AG09309 (cell line): Measurements from ENCODE around the gene ADAM29.
"Not testable (repeated sequence)": the region's sequence is repeated elsewhere in the genome, so short reads cannot be mapped to it uniquely, and the experiment has no call there.

Experiments used
- DNase-seq: peaks from one replicate; pipeline ENCODE4 v3.0.0-alpha.2; 2010; ENCODE audit warnings: low read depth
- H3K4me3 ChIP-seq: 2 replicates; pipeline ENCODE4 v1.5.1; 2011; ENCODE audit warnings: mild to moderate bottlenecking, low read depth, low read length, moderate library complexity; ENCODE audit not compliant: control insufficient read depth
- TF ChIP-seq, protein P1 (sequence below): IDR thresholded peaks from 2 replicates; pipeline ENCODE4 v1.5.1; 2011; ENCODE audit warnings: mild to moderate bottlenecking, low read depth, low read length, inconsistent platforms; ENCODE audit not compliant: insufficient read depth, control insufficient read depth; ENCODE audit errors: missing control alignments

Gene ADAM29

DNA sequence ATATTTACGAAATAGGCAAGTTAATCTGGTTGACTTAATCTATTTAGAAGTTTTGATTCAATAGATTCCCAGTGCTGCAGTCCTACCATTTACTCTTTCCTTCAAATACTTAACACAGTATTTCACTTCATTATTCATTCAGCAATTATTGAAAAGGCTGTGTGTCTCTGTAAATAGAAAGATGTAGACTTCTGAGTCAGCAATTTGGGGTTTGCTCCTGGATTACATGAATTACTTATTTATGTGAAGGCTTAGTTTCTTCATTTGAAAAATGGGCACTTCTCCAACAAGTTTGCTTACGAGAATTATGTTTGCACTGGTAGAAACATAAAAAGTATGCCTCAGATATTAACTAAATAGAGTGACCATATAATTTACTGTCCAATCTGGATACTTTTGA lies 17.4 kb downstream of the ADAM29 start:
- DNase-seq, result no peak
- TF ChIP-seq, protein P1, sequence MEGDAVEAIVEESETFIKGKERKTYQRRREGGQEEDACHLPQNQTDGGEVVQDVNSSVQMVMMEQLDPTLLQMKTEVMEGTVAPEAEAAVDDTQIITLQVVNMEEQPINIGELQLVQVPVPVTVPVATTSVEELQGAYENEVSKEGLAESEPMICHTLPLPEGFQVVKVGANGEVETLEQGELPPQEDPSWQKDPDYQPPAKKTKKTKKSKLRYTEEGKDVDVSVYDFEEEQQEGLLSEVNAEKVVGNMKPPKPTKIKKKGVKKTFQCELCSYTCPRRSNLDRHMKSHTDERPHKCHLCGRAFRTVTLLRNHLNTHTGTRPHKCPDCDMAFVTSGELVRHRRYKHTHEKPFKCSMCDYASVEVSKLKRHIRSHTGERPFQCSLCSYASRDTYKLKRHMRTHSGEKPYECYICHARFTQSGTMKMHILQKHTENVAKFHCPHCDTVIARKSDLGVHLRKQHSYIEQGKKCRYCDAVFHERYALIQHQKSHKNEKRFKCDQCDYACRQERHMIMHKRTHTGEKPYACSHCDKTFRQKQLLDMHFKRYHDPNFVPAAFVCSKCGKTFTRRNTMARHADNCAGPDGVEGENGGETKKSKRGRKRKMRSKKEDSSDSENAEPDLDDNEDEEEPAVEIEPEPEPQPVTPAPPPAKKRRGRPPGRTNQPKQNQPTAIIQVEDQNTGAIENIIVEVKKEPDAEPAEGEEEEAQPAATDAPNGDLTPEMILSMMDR, result no peak
- H3K4me3 ChIP-seq, result no peak overlapping the region

DNA sequence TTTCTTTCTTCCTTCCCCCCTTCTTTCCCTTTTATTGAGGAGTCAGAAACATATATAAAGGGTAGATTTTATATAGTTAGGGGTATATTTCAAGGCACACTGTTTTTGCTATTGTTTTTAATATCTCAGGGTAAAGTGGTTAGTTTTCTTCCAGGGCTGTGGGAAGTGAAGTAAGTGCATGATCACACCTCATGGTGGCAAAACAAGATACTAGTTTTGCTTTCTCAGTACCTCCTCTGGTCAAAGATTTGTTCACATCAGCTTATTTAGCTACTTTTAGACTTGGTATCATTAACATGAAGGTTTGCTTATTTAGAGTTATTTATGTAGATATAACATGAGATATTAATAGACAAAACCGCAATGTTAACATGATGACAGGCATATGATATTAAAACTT lies 21.8 kb downstream of the ADAM29 start:
- no peak overlapping the region for H3K4me3 ChIP-seq
- DNase-seq, result no peak
- TF ChIP-seq, protein P1, result no peak

DNA sequence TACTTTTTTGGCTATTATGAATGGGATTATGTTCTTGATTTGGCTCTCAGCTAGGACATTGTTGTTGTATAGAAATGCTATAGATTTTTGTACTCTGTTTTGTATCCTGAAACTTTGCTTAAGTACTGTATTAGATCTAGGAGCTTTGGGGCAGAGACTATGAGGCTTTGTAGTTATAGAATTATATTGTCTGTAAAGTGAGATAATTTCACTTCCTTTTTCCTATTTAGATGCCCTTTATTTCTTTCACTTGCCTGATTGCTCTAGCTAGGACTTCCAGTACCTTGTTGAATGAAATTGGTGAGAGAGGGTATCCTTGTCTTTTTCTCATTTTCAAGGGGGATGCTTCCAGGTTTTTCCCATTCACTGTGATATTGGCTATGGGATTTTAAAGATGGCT lies 28.1 kb downstream of the ADAM29 start:
- TF ChIP-seq, protein P1, result no peak
- no peak overlapping the region for H3K4me3 ChIP-seq
- no peak for DNase-seq

DNA sequence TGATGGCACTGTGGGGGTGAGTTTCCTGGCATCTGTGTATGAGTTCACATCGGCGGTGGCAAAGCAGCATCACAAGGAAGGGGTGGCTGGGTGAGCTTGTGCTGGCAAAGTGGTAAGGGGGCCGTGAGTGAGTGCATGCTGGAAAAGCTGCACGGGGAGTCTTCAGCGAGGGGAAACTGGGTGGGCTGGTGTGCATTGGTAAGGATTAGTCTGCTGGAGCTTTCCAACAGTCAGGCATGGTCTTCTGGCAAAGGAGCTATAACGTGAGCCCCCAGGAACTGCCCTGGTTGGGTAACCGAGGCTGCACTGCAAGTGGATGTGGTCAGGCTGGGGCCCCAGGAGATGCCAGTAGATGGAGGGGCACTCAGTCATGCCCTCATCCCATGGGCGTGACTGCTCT lies 30.7 kb downstream of the ADAM29 start:
- no peak overlapping the region for H3K4me3 ChIP-seq
- no peak for DNase-seq
- TF ChIP-seq, protein P1, result no peak

DNA sequence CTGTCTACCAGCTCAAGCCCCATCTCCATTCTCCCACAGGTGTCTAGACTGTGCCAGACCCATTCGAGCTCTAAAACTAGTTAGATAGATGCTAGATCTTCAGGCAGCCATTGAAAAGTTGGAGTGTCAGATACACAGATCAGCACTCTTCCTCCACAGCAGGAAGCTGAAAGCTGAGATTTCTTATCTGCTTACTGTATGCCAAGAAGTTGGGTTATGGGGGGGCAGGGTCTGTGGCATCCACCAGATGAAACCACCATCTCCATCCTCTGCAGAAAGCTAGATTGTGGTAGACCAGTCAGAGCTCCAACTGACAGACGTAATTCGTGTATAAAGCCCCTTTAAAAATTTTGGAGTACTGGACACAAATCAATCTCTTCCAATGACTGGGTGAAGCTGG lies 54.8 kb downstream of the ADAM29 start:
- no peak for DNase-seq
- TF ChIP-seq, protein P1, result no peak
- no peak overlapping the region for H3K4me3 ChIP-seq

DNA sequence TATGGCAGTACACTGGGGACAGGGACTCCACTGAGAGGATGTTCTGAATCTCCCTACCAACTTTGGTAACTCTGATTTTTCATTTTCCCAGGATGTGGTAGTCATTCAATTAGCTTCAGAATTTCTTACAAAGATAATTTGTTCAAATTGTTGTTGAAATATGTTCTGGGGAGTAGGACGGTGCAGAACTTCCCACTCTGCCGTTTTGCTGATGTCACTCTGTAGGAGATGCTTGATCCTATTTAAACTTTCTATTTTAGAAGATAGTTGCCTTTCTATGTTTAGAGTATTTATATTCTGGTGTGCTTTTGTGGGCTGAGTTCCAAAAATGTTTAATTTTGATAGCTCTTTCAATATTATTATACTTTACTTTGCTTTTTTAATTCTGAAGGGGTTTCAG lies 55.2 kb downstream of the ADAM29 start:
- H3K4me3 ChIP-seq, result no peak overlapping the region
- no peak for DNase-seq
- TF ChIP-seq, protein P1, result no peak

DNA sequence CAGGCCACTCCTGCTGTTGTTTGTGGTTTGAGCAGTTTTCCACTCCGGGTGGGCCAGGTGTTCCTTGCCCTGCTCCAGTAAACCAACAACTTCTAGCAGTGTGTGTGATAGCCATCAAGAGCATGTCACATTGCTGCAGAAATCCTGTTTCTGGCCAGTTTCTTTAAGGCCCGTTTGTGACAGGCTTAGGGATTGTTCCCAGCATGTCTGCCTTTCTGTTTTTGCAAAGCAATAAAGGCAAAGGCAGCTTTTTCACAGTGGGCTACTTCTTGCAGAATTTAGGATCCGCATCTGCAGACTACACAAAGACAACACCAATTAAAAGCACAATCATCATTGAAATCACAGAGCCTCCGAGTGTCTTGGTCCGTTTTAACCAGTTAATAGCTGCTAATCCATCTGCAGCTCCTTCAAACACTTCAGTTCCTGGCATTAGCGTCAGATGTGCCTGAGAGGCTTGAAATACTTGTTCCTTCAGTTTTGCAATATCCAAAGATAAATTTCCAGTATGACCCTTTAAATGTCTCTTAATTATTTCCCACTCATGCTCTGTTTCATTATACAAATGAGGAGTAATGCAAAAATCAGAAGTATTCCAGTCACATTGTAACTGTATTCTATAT lies 65.1 kb downstream of the ADAM29 start:
- DNase-seq, result no peak
- TF ChIP-seq, protein P1, result no peak
- H3K4me3 ChIP-seq, result no peak overlapping the region

DNA sequence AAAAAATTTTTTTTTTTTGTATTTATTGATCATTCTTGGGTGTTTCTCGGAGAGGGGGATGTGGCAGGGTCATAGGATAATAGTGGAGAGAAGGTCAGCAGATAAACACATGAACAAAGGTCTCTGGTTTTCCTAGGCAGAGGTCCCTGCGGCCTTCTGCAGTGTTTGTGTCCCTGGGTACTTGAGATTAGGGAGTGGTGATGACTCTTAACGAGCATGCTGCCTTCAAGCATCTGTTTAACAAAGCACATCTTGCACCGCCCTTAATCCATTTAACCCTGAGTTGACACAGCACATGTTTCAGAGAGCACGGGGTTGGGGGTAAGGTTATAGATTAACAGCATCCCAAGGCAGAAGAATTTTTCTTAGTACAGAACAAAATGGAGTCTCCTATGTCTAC lies 65.7 kb downstream of the ADAM29 start:
- not testable (repeated sequence) for DNase-seq, H3K4me3 ChIP-seq
